GM12874 (cell line): ENCODE results near the gene HOXC6.

ENCODE experiments used
- CTCF ChIP-seq: IDR thresholded peaks from 2 replicates; pipeline ENCODE4 v1.5.1; 2011; ENCODE audit warnings: low read depth, mild to moderate bottlenecking, control low read depth, low read length, moderate library complexity; ENCODE audit not compliant: insufficient read depth

The HOXC6 gene

DNA sequence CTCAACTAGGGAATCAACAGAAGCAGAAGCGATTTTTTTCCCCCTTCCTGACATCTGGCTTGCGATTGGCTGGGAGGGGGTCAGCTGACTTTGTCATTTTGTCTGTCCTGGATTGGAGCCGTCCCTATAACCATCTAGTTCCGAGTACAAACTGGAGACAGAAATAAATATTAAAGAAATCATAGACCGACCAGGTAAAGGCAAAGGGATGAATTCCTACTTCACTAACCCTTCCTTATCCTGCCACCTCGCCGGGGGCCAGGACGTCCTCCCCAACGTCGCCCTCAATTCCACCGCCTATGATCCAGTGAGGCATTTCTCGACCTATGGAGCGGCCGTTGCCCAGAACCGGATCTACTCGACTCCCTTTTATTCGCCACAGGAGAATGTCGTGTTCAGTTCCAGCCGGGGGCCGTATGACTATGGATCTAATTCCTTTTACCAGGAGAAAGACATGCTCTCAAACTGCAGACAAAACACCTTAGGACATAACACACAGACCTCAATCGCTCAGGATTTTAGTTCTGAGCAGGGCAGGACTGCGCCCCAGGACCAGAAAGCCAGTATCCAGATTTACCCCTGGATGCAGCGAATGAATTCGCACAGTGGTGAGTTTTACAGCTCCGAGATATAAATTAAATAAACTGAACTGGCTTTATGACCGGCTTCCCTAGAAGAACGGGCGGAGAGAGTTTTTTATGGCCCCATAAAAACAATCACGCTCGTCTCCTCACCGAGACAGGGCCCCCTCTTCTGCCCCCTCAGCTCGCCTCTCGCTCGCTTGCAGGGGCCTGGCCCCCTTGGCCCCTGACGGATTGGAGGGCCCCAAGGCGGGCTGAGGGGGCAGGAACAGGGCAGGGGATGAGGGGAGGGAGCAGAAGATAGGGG, at the start of gene HOXC6:
TSS of gene HOXC6 (plus strand) at position 127 of the 888 bp plus-strand sequence. CDS start at position 209, 82 bp downstream.
- TF ChIP-seq CTCF: no peak

DNA sequence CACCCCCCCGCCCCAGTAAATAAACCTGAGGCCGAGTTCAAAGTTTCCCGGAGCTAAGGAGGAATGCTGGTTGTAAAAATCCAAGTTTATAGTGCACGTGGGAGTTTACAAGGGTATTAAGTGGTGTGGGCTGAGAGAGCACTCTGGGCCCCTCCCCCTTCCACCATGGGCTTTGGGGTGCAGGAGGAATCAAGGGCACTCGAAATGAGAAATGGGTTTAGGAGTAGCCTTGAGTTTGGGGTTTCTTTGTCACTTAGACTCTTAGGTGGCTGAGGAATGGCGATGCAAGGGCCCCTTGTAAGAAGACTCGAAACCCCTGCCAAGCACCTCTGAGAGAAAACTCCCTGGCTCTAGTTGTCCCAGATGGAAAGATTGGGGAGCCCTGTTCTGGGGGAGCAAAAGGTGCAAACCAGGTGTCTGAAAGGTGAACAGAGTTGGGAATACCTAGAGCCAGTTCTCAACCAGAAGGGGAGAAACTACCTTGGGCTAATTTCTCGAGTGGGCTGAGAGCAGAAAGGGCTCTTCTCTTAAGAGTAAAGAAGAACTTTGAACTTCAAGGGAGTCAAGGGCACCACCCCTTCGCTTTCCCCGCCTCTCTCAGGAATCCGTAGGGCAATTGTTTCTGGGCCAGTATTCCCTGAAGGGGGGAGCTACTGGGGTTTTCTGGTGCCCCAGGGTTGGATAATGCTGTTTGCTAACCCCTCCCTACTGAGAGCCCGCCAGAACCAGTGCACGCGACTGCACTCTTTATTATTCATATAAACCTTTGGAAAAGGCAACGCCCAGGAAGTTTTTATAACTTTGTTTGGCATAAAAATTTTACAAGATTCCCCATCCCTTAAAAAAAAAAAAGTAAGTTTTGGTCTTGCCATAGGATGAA, 49.5 kb upstream of the HOXC6 start:
- TF ChIP-seq CTCF: no peak

DNA sequence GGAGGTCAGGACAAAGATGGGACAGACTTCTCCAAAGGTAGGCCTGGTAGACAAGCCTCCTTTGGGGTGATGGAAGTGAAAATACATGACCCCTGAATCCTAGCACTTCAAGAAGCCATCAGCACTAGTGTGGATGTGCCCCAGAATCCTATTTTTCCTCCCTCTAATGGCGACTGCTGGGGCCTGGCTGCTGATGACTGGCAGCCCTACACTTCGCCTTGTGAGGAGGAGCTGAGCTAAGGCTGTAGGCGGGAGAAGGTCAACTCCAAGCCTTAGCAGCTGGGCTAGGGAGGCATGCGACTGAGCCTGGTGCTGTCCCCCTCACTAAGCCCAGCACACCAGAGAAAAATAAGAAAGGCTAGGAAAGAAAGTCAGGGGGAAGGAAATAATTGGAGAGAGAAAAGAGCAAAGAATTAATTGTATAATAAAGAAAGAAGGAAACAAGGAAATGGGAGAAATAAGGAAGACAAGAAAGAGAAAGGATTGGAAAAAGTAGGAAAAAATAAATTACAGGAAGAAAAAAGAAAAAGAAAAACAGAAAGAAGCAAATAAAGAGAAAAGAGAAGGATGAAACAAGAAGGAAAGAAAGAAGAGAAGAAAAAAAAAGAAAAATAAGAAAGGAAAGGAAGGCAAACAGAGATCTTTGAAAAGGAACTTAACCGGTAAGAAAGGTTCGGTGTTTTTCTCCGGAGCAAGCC, 48.0 kb upstream of the HOXC6 start:
- no peak for TF ChIP-seq CTCF

DNA sequence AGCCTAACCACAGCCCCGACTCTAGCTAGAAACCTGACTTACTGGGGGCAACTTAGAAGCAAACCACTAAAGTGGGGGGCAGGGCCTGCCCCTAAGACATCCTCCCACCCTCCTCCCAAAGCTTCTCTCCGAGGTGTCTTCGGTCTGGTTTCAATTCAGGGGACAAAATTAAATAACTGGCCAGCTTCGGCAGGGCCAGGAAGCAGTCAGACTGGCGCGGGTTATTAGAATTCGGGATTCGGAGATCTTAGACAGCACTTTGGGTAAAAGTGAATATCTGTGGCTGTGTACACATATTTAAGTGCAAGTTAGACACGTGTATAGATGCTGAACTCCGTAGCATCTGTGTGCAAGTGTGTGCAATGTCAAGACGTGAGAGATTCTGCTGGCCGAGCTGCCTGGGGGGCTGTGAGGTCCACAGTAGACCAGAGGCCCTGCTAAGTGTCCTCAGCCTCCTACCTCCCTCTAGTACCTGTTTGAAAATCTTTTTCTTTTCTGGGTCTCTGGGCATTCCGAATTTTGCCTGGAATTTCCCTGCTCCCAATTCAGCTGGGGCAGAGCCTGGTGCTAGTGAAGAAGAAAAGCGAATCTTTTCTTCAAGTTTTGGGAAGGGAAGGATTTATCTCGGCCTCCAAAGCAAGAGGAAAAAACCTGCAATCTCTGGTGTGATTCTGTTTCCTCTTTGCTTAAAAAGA, 47.3 kb upstream of the HOXC6 start:
- TF ChIP-seq CTCF: no peak

- no peak for TF ChIP-seq CTCF
Measured at GRCh38 chr12:53981634-53982565, 46.3 kb upstream of the HOXC6 start.
